Keratinocyte (primary cell): ENCODE data around the gene MAPKAPK3. TPM values are rescaled to one million over a fixed set of nuclear protein-coding genes. Genes with fewer than 3 reads are reported as not detected.

Experiments
- DNase-seq: peaks from one replicate; pipeline ENCODE4 v3.0.0-alpha.2; 2011; ENCODE audit warnings: low read depth, missing footprints, low spot score
- FAIRE-seq: peaks from 2 replicates; lab custom pipeline; 2011; peaks lifted over from hg19 to GRCh38; lab: Jason Lieb, UNC
- H2AFZ ChIP-seq: 2 replicates; pipeline ENCODE4 v1.6.0; 2012; ENCODE audit warnings: low read length, control low read depth, inconsistent platforms; ENCODE audit not compliant: control insufficient read depth
- H3K27ac ChIP-seq: 2 replicates; pipeline ENCODE4 v1.5.1; 2011; ENCODE audit warnings: low read length; ENCODE audit not compliant: control insufficient read depth, insufficient read depth
- H3K27me3 ChIP-seq: 3 replicates; pipeline ENCODE4 v1.6.0; 2011; ENCODE audit warnings: low read length; ENCODE audit not compliant: control insufficient read depth, insufficient read depth; ENCODE audit errors: extremely low read depth
- H3K36me3 ChIP-seq, 2 experiments: 2 replicates in 1 of 2; 3 replicates in 1 of 2; pipeline ENCODE4 v1.5.1; 2011; ENCODE audit warnings: low read length in 2 of 2, mild to moderate bottlenecking in 1 of 2; ENCODE audit not compliant: control insufficient read depth in 2 of 2, insufficient read depth in 2 of 2; ENCODE audit errors: extremely low read depth in 1 of 2
- H3K4me1 ChIP-seq: 3 replicates; pipeline ENCODE4 v1.5.1; 2011; ENCODE audit warnings: low read length; ENCODE audit not compliant: control insufficient read depth, insufficient read depth; ENCODE audit errors: extremely low read depth
- H3K4me2 ChIP-seq: 3 replicates; pipeline ENCODE4 v1.6.0; 2011; ENCODE audit warnings: low read depth, low read length; ENCODE audit not compliant: control insufficient read depth, insufficient read depth; ENCODE audit errors: extremely low read depth
- H3K4me3 ChIP-seq, 3 experiments: fragments of 200-600 bp in 1 of 3; sonication (generic) in 1 of 3; 2 replicates in 2 of 3; 3 replicates in 1 of 3; pipeline ENCODE4 v1.5.1; 2011 to 2016; ENCODE audit warnings: low read length in 3 of 3, mild to moderate bottlenecking in 3 of 3, control low read depth in 2 of 3, inconsistent platforms in 1 of 3, low read depth in 1 of 3, mixed read lengths in 1 of 3, mixed run types in 1 of 3, moderate library complexity in 1 of 3; ENCODE audit not compliant: control insufficient read depth in 2 of 3, insufficient read depth in 2 of 3; ENCODE audit errors: extremely low read depth in 1 of 3
- H3K79me2 ChIP-seq: 2 replicates; pipeline ENCODE4 v1.6.0; 2012; ENCODE audit warnings: low read length; ENCODE audit not compliant: control insufficient read depth, insufficient read depth
- H3K9ac ChIP-seq: 3 replicates; pipeline ENCODE4 v1.6.0; 2011; ENCODE audit warnings: low read length; ENCODE audit not compliant: control insufficient read depth, insufficient read depth; ENCODE audit errors: extremely low read depth
- H3K9me1 ChIP-seq: 3 replicates; pipeline ENCODE4 v1.6.0; 2011; ENCODE audit warnings: low read length; ENCODE audit not compliant: control insufficient read depth, insufficient read depth; ENCODE audit errors: extremely low read depth
- H3K9me3 ChIP-seq: 2 replicates; pipeline ENCODE4 v1.5.1; 2012; ENCODE audit warnings: low read depth, low read length; ENCODE audit not compliant: control insufficient read depth
- H4K20me1 ChIP-seq: 3 replicates; pipeline ENCODE4 v1.6.0; 2011; ENCODE audit warnings: low read length; ENCODE audit not compliant: control insufficient read depth, insufficient read depth; ENCODE audit errors: extremely low read depth
- EZH2 ChIP-seq: IDR thresholded peaks from one replicate; pipeline ENCODE4 v1.6.1; 2012; ENCODE audit warnings: inconsistent platforms, mild to moderate bottlenecking, low read length, moderate library complexity
- dilution Hi-C: fragments of 300-500 bp; cut with MboI; formaldehyde crosslinking; loops from one replicate; pipeline ENCODE4 v1.7.0; 2020; ENCODE audit warnings: low sequenced_read_pairs; ENCODE audit not compliant: extremely low pct_ligation_motif_present
- polyA plus RNA-seq, 5 experiments: library from polyadenylated mRNA; depleted of rRNA in 3 of 5; stranded (reverse) in 3 of 5; stranded (forward) in 1 of 5; unstranded in 1 of 5; fragments of >200 nt; gene quantifications; 1 replicate in 1 of 5; 2 replicates in 3 of 5; 3 replicates in 1 of 5; pipeline versions ENCODE4 v1.2.1 to v1.2.3, GENCODE V29; 2011 to 2012; ENCODE audit warnings: missing spikeins in 2 of 5, low read depth in 1 of 5, low replicate concordance in 1 of 5
- TF ChIP-seq, protein P1 (sequence below), 3 experiments: IDR thresholded peaks in 1 of 3; conservative IDR thresholded peaks in 1 of 3; optimal IDR thresholded peaks in 1 of 3; 2 replicates in 2 of 3; 3 replicates in 1 of 3; pipeline versions ENCODE3 to v1.5.1; 2011; ENCODE audit warnings: low read length in 3 of 3, mild to moderate bottlenecking in 3 of 3, moderate library complexity in 2 of 3, control low read depth in 1 of 3, inconsistent platforms in 1 of 3; ENCODE audit not compliant: insufficient read depth in 2 of 3; ENCODE audit errors: extremely low read depth in 1 of 3

The MAPKAPK3 gene
- polyA plus RNA-seq, 1 donor (not counting 4 experiments of a cell fraction or from before 2014, with no cell fraction given), result 134 TPM

DNA sequence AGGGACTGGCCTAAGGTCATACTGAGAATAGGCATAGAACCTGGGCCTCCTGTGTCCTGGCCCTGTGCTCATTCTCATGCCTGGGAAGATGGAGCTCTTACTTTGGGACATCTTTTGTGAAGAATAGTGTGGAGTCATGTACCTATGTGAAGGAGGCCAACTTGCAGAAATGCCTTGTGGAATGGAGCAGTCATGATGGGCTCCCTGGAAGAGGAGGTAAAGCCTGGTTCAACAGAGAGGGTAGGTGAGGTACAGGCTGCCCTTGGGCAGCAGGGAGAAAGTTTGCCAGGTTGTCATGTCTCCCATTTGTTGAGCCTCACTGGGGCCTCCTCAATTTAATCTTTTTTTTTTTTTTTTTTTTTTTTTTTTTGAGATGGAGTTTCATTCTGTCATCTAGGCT, 18.1 kb downstream of the MAPKAPK3 start:
- Histone ChIP-seq H3K4me2 (no peak overlapping the region), H3K9me1 (peaks cover 5% of the 10 kb centered on the region), H3K27me3 (no peaks in the 10 kb centered on the region), H3K79me2 (peaks cover 71% of the 10 kb centered on the region), H3K36me3 (peaks cover 10 to 16% of the 10 kb centered on the region in 2 experiments), H3K9ac (no peak overlapping the region), H3K9me3 (no peaks in the 10 kb centered on the region), H2AFZ (no peak overlapping the region), H4K20me1 (no peaks in the 10 kb centered on the region), H3K4me3 (no peak overlapping the region), H3K4me1 (peaks cover 41% of the 10 kb centered on the region), H3K27ac (no peak overlapping the region)
- TF ChIP-seq EZH2, result no peak
- FAIRE-seq (no peak), DNase-seq (no peak)
- dilution Hi-C loops, result no loop called here

DNA sequence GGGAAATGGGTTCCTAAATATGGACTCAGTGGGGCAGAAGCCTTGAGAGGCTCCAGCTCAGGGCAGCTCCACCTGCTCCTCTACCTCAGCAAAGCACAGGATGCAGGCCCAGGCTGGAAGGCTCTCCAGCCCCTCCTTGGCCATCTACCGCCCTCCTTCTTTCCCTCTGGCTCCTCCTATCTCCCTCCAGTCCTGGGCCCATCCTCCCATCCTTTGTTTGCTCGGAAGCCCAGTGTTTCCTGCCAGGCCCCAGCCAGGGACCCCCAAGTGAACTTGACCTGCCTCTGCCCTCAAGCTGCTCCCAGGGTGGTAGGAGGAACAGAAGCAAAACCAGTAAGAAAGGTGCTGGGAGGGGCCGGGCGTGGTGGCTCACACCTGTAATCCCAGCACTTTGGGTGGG, 20.1 kb downstream of the MAPKAPK3 start:
- dilution Hi-C loops, result no loop called here
- no peaks in the 10 kb centered on the region for H3K27me3 ChIP-seq
- H2AFZ ChIP-seq, result no peak overlapping the region
- H3K36me3 ChIP-seq, result peaks cover 17 to 25% of the 10 kb centered on the region in 2 experiments
- H3K4me3 ChIP-seq, result no peak overlapping the region
- no peak overlapping the region for H3K27ac ChIP-seq
- no peaks in the 10 kb centered on the region for H4K20me1 ChIP-seq
- no peaks in the 10 kb centered on the region for H3K9me3 ChIP-seq
- no peak overlapping the region for H3K9ac ChIP-seq
- TF ChIP-seq, protein P1, sequence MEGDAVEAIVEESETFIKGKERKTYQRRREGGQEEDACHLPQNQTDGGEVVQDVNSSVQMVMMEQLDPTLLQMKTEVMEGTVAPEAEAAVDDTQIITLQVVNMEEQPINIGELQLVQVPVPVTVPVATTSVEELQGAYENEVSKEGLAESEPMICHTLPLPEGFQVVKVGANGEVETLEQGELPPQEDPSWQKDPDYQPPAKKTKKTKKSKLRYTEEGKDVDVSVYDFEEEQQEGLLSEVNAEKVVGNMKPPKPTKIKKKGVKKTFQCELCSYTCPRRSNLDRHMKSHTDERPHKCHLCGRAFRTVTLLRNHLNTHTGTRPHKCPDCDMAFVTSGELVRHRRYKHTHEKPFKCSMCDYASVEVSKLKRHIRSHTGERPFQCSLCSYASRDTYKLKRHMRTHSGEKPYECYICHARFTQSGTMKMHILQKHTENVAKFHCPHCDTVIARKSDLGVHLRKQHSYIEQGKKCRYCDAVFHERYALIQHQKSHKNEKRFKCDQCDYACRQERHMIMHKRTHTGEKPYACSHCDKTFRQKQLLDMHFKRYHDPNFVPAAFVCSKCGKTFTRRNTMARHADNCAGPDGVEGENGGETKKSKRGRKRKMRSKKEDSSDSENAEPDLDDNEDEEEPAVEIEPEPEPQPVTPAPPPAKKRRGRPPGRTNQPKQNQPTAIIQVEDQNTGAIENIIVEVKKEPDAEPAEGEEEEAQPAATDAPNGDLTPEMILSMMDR (optimal IDR thresholded peaks at IDR 0.05 in 1 of 3, IDR thresholded peaks at IDR 0.05 in 1 of 3, conservative IDR thresholded peaks at IDR 0.05 in 1 of 3; ENCODE audit: extremely low read depth in 1 of 3, insufficient read depth in 2 of 3, low read length in 3 of 3), result no peak
- no peak for TF ChIP-seq EZH2
- H3K4me2 ChIP-seq, result no peak overlapping the region
- H3K4me1 ChIP-seq, result peaks cover 32% of the 10 kb centered on the region
- peaks cover 5% of the 10 kb centered on the region for H3K9me1 ChIP-seq
- no peak for FAIRE-seq
- H3K79me2 ChIP-seq, result peaks cover 59% of the 10 kb centered on the region
- DNase-seq, result no peak

DNA sequence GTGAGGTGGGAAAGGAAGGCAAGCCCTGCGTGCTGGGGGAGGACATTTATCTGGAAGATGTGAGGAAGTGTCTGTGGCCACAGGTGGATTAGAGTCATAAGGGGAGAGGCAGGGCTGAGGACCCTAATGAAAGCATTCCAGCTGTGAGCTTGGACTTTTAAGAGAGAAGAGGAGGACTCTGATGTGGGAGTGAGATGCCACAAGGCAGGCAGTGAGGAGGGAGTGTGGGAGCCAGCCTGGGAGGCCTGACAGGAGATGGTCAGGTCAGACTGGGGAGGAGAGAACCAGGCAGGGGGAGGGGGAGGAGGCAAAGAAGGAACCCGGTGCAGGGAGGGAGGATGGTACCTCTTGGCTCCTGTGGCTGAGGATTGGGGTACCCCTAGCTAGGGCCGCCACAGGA, 21.0 kb downstream of the MAPKAPK3 start:
- TF ChIP-seq, protein P1 (optimal IDR thresholded peaks at IDR 0.05 in 1 of 3, IDR thresholded peaks at IDR 0.05 in 1 of 3, conservative IDR thresholded peaks at IDR 0.05 in 1 of 3; ENCODE audit: extremely low read depth in 1 of 3, insufficient read depth in 2 of 3, low read length in 3 of 3), result no peak
- TF ChIP-seq EZH2, result no peak
- Histone ChIP-seq H3K27me3 (no peaks in the 10 kb centered on the region), H2AFZ (no peak overlapping the region), H3K4me3 (no peak overlapping the region), H3K4me1 (peaks cover 22% of the 10 kb centered on the region), H3K36me3 (peaks cover 22 to 28% of the 10 kb centered on the region in 2 experiments), H3K27ac (no peak overlapping the region), H4K20me1 (no peaks in the 10 kb centered on the region), H3K4me2 (no peak overlapping the region), H3K79me2 (peaks cover 49% of the 10 kb centered on the region), H3K9me1 (peaks cover 5% of the 10 kb centered on the region), H3K9me3 (no peaks in the 10 kb centered on the region), H3K9ac (no peak overlapping the region)
- DNase-seq, result no peak
- no peak for FAIRE-seq
- dilution Hi-C loops, result no loop called here
